HG02870 (cell line): ENCODE results near the gene INSYN1.

Experiments used
- ATAC-seq: cut with Tn5 transposase; IDR thresholded peaks from one replicate; pipeline ENCODE4 v1.9.1; 2021; ENCODE audit warnings: mild to moderate bottlenecking, moderate library complexity; ENCODE audit not compliant: unreplicated experiment

The INSYN1 gene

DNA sequence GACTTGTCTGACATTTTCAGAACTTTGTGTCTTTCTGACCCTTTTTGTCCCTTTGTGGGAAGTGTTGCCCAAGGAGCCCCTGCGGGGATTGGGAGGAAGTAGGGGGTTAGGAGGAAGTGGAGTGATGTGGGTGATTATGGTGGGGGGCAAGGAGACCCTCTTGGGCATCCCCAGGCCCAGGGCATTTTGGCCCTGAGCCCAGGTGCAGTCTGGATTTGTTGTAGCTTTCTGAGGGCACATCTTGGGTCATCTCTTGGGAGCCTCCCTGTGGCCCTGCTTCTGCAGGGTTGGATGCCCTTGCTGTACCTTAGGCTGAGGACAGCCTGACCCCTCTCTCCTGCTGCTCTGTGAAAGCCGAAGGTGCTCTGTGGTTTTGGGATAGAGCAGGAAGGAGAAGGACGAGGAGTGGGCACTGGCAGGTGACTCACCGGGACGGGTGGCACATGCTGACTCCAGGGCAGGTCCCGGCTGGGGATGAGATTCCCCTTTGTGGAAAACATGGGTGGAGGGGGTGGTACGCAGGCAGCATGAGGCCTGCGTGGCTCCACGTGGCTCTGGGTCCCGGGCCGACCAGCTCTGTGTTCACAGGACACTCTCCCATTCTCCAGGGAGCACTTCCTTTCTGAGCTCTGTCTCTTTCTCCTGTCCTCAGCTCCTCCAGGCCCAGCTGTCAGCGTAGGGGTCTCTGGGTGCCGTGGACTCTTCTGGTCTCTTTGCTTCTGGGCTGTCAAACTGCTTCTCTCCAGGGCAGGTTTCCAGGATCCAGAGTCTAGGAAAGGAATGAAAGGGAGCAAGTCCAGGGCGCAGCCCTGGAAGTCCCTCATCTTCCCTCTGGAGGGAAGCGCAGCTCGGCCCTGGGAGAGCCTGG lies 57.1 kb downstream of the INSYN1 start:
- no peak for ATAC-seq

GRCh38 chr15:73694419-73694818 lies 58.7 kb downstream of the INSYN1 start:
- ATAC-seq: no peak

- ATAC-seq: no peak
Measured at GRCh38 chr15:73691396-73691795, 61.8 kb downstream of the INSYN1 start.

GRCh38 chr15:73688455-73688854 lies 64.7 kb downstream of the INSYN1 start:
- no peak for ATAC-seq

GRCh38 chr15:73687351-73687750 lies 65.8 kb downstream of the INSYN1 start:
- ATAC-seq: no peak

DNA sequence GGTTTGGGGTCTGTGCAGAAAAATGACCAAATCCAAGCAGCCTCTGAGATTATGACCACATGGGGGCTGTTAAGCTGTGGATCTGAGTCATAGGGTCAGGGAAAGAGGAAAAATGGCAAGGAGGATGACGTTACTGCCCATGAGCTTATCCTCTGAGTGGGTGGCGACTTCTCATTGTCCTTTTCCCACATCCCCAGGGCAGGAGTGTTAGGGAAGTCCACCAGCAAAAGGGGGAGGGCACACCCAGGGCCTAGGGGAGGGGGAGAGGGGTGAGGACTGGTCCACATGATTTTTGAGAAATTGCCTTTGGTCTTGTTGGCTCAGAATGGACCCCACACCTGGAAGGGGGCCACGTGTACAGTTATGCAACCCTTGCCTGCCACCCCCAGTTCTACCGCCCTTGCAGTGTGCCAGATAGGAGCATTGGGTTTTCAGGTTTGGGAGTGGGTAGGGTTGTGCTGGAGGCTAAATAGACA lies 66.3 kb downstream of the INSYN1 start:
- no peak for ATAC-seq

DNA sequence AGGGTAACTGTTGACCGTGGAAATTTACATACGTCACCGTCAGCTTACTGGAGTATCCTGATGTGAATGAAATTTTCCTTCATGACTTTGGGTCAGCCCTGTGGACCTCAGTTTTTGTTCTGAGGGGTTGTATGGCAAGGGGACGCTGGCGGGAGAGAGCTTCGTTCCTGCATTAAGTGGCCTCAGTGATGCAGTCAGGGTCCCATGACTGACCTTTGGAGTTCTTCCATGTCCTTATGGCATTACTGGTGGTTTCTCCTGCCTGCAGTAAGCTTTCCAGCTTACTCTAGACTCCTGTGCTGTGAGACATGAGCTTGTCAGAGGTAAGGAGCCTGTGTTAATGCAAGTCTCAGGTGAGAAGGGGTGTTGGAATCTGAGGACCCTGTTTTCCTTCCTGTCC lies 67.2 kb downstream of the INSYN1 start:
- no peak for ATAC-seq
